Measurements from ENCODE around the gene SLC22A23. TPM values are rescaled to one million over a fixed set of nuclear protein-coding genes. Genes with fewer than 3 reads are reported as not detected.

SLC22A23 gene
- total and polyA plus RNA-seq, 2 of the 4 experiments (the other 2 are of a cell fraction): 0.72 to 1.6 TPM

- Histone ChIP-seq H3K27me3 (ENCODE audit: control insufficient read depth, insufficient read depth, low read length) (peaks cover 1% of the 10 kb centered on the region; the same call in 1 of the 2 replicates), H3K14ac (replicated peaks; ENCODE audit: low read depth, low read length) (no peak overlapping the region), H2BK5ac (ENCODE audit: low read depth, low read length, poor library complexity, severe bottlenecking) (no peak overlapping the region), H3K9me3 (ENCODE audit: control insufficient read depth, insufficient read depth, low read length) (no peaks in the 10 kb centered on the region), H3K56ac (ENCODE audit: extremely low read depth, insufficient read depth, low read length) (no peak overlapping the region), H4K91ac (ENCODE audit: insufficient read depth, low read depth, low read length) (no peak overlapping the region), H4K8ac (ENCODE audit: low read depth in 2 of 2, low read length in 2 of 2) (no peak overlapping the region), H2AK9ac (replicated peaks; ENCODE audit: low read depth, low read length, poor library complexity) (no peak overlapping the region), H3K79me1 (ENCODE audit: low read depth in 1 of 2, low read length in 2 of 2) (no peaks in the 10 kb centered on the region), H3K4ac (ENCODE audit: low read depth, low read length) (no peak overlapping the region), H2BK120ac (ENCODE audit: low read depth, low read length) (no peak overlapping the region), H3K4me2 (ENCODE audit: low read depth, low read length) (no peak overlapping the region), H4K5ac (ENCODE audit: low read depth, low read length) (no peak overlapping the region), H2BK20ac (ENCODE audit: low read depth, low read length) (no peak overlapping the region), H2AK5ac (ENCODE audit: low read depth, low read length) (no peak overlapping the region), H3K36me3 (ENCODE audit: control insufficient read depth, insufficient read depth, low read length) (no peaks in the 10 kb centered on the region), H3K27ac (ENCODE audit: insufficient read depth, low read length) (no peak overlapping the region), H3K18ac (ENCODE audit: low read depth, low read length) (no peak overlapping the region), H3K4me3 (ENCODE audit: insufficient read depth, low read depth, low read length) (no peak overlapping the region), H3K9me1 (ENCODE audit: insufficient read depth, low read length) (peaks cover 10% of the 10 kb centered on the region), H4K20me1 (ENCODE audit: insufficient read depth, low read length) (no peaks in the 10 kb centered on the region), H3K23ac (ENCODE audit: low read depth, low read length) (no peak overlapping the region), H3K9ac (ENCODE audit: low read depth, low read length) (no peak overlapping the region), H3K4me1 (ENCODE audit: control insufficient read depth, insufficient read depth, low read length) (peaks cover 11% of the 10 kb centered on the region), H2BK15ac (ENCODE audit: low read depth, low read length) (no peak overlapping the region), H2AFZ (replicated peaks; ENCODE audit: low read length, poor library complexity) (no peak overlapping the region)
- WGBS, 2 experiments (ENCODE audit: extremely low coverage in 2 of 2, insufficient read length in 1 of 2): 96% methylated on average over 3 of the region's 10 CpGs; no CpG with 5 or more reads in 1 of the 2 experiments
- DNase-seq (no peak), ATAC-seq (ENCODE audit: low read depth) (no peak)
- in situ Hi-C loops (cut with MboI; ENCODE audit: low sequenced_read_pairs): loop anchor here (5.0 to 10.0 kb wide), 2 partner anchors 125 to 258 kb away; partner anchors contain the start of gene NQO2
- ChIA-PET CTCF (interaction anchor here (1.1 to 2.4 kb wide), 3 partner anchors 13 to 103 kb away, joined by 4 to 11 read pairs (median 7); partner anchors contain the start of gene TUBB2A), POLR2A (ENCODE audit: unreplicated experiment) (no interaction called here)
- intact Hi-C loops (cut with micrococcal nuclease): no loop called here
- TF ChIP-seq SMC3 (IDR thresholded peaks at IDR 0.05; ENCODE audit: low read depth, low read length): no peak
- no peak for TF ChIP-seq FOS (IDR thresholded peaks at IDR 0.05; ENCODE audit: low read depth, low read length)
- TF ChIP-seq CHD1 (IDR thresholded peaks at IDR 0.05; ENCODE audit: low read depth, low read length): no peak
- no peak for TF ChIP-seq CEBPB (IDR thresholded peaks at IDR 0.05; ENCODE audit: low read depth, low read length)
- no peak for TF ChIP-seq POLR2A (IDR thresholded peaks at IDR 0.05; ENCODE audit: low read depth, low read length)
- TF ChIP-seq RAD21 (IDR thresholded peaks at IDR 0.05; ENCODE audit: low read length): no peak
- no peak for TF ChIP-seq MAZ (IDR thresholded peaks at IDR 0.05; ENCODE audit: borderline replicate concordance, low read depth, low read length)
- no peak for TF ChIP-seq MAFK (IDR thresholded peaks at IDR 0.05; ENCODE audit: low read depth, low read length)
- TF ChIP-seq USF2 (IDR thresholded peaks at IDR 0.05; ENCODE audit: low read depth, low read length): no peak
- dilution Hi-C loops (cut with HindIII; ENCODE audit: low sequenced_read_pairs, unreplicated experiment): no loop called here
- no TSS peak for BruUV-seq (replicated peaks)
Measured at GRCh38 chr6:3252369-3252768, 204.5 kb downstream of the SLC22A23 start.
